Renal cortex interstitium (tissue), 11 donors: ENCODE measurements around the gene CPVL. TPM values are rescaled to one million over a fixed set of nuclear protein-coding genes. Genes with fewer than 3 reads are reported as not detected.

Source experiments
- DNase-seq, 11 donors: peaks; one replicate each; pipeline ENCODE4 v3.0.0-alpha.2; 2013; ENCODE audit warnings: low read depth in 9 of 11, low spot score in 4 of 11; ENCODE audit errors: extremely low read depth in 1 of 11
- polyA plus RNA-seq, 3 donors: library from polyadenylated mRNA; unstranded; fragments of 120-200 nt; gene quantifications; one replicate each; pipeline ENCODE4 v1.2.1, GENCODE V29; 2013; ENCODE audit not compliant: insufficient read length in 3 of 3

The CPVL gene
- polyA plus RNA-seq, 3 donors = 51.6 to 56.7 (median 51.6) TPM

GRCh38 chr7:28964056-28964455 lies 182.3 kb downstream of the CPVL start:
- DNase-seq = no peak

- no peak for DNase-seq
These were observed 184.4 kb downstream of the CPVL start for GRCh38 chr7:28961972-28962371.

- DNase-seq = no peak
These were observed 186.1 kb downstream of the CPVL start for GRCh38 chr7:28960071-28960840.

GRCh38 chr7:28958980-28959347 lies 187.4 kb downstream of the CPVL start:
- DNase-seq = no peak

GRCh38 chr7:28958235-28958979 lies 187.9 kb downstream of the CPVL start, which contains the start of gene TRIL:
TRIL (minus strand) TSS chr7:28958330; CDS start chr7:28958046, 284 bp downstream.
- peak in 9 of 11 donors; percentile 54 to 80 (median 78) for DNase-seq

- peak in 3 of 11 donors; percentile 24 to 35 (median 29) for DNase-seq
These were observed 188.5 kb downstream of the CPVL start for GRCh38 chr7:28957751-28958234.

- peak in 2 of 11 donors; percentile 47 to 51 for DNase-seq
These were observed 189.1 kb downstream of the CPVL start for GRCh38 chr7:28957064-28957750.

- peak in 7 of 11 donors; percentile 58 to 75 (median 70) for DNase-seq
These were observed 189.7 kb downstream of the CPVL start for GRCh38 chr7:28956608-28957063.

- peak in 8 of 11 donors; percentile 61 to 83 (median 78) for DNase-seq
These were observed 190.4 kb downstream of the CPVL start for GRCh38 chr7:28955718-28956607.

- no peak for DNase-seq
These were observed 191.0 kb downstream of the CPVL start for GRCh38 chr7:28955356-28955717.

- DNase-seq = no peak
These were observed 191.4 kb downstream of the CPVL start for GRCh38 chr7:28954946-28955345.

- no peak for DNase-seq
These were observed 191.9 kb downstream of the CPVL start for GRCh38 chr7:28954471-28954870.

GRCh38 chr7:28953633-28954032 lies 192.7 kb downstream of the CPVL start:
- DNase-seq = peak in 2 of 11 donors; percentile 29 to 47

Other genes starting within 250 kb of the CPVL start
- 10 to 100 TPM; 53.4 to 70.2 (median 53.5) TPM for gene TRIL, start 188.2 kb downstream of the CPVL start, polyA plus RNA-seq
- 10 to 100 TPM; 16.7 to 19.2 (median 18.1) TPM for gene CHN2, start 48.2 kb upstream of the CPVL start, polyA plus RNA-seq